GM19023 (cell line): ENCODE data around the gene PRKCE.

Experiments
- ATAC-seq: cut with Tn5 transposase; IDR thresholded peaks from one replicate; pipeline ENCODE4 v1.9.1; 2021; ENCODE audit warnings: mild to moderate bottlenecking, moderate library complexity; ENCODE audit not compliant: unreplicated experiment

Gene PRKCE

DNA sequence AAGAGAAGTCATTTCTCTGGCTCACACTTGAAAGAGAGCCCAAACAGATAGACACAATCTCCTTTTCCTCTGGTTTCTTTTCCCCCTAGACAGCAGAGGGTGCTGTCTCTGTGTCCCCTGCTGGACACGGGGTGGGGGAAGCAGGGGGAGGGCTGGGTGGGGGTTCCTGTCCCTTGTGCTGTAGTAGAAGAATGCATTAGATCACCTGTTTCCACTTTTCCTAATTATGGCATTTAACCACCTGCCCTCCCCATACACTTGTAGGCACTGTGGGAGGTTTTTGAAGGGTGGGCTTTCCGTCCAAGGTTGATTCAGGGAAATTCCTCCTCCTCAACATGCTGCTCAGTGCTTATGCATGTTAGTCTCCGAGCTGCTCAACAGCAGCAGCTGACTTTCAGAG is 439.5 kb downstream of the PRKCE start:
- ATAC-seq, result no peak

DNA sequence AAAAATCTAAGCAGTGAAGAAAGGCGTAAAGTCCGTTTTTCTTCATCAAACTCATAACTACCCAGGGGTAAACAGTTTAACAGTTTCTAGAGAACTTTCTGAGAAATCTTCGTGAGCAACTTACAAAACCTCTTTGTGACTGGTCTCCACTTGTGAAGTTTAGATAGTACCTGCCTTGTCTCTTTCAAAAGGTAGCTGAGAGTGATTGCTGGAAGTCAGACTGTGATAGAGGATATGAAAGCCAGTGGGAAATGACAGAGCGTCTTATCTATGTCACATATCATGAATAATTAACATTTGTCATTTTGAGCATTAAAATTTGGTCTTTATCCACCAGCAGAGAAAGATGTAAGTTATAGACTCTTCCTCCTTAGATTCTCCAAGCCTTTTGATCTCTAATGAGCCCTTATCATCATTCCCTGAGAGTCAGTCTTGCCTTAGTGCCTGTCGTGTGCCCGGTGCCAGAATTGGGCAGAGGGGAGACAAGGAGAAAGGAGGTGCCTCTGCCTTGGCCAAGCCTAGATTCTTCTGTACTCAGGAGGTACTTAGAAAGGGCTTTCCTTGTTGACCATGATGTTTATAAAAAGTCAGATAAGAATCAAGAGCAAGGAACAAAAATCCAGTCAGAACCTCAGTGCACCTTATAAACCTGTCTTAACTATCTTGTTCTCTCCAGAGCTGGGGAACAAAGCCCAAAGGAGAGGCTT is 440.6 kb downstream of the PRKCE start:
- ATAC-seq, result no peak

DNA sequence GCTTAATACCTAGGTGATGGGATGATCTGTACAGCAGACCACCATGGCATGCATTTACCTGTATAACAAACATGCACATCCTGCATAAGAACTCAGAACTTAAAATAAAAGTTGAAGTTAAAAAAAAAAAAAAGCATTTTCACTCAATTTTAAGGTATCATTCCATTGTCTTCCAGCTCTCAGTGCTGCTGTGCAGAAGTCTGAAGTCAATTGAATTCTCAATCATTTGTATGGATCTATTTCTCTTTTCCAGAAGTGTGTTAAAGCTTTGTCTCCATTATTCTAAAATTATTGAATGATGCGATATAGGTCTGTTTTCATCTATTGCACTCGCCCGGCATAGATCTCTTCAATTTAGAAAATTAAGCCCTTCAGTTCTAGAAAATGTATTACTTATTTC is 443.2 kb downstream of the PRKCE start:
- ATAC-seq, result no peak

DNA sequence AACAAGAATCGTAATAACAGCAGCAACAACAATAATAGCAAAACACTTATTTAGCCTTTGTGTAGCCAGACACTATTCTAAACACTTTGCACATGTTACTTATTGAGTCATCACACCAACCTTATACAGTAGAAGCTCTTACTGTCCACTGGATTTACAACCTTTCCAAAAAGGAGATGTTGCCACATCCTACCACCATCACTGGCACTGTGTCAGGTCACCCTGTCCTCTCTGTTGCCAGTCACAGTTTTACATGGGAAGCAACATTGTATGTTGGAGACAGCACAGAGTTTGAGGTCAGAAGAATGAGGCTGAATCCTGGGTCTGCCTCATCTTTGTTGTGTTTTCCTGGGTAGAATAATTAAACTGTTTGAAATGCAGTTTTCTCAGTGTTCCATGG is 444.4 kb downstream of the PRKCE start:
- ATAC-seq, result no peak

DNA sequence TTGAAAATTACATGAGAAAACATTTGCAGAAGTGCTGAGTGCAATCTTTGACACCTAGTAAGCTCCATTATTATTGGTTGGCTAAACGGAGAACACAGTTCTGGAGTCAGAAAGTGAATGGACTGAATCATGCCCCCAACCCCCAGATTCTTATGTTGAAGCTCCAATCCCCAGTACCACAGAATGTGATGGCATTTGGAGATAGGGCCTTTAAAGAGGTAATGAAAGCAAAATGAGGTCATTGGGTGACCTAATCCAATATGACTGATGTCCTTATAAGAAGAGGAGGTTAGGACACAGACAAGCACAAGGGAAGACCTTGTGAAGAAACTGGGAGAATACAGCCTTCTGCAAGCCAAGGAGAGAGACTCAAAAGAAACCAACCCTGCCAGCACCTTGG is 444.8 kb downstream of the PRKCE start:
- ATAC-seq, result no peak

DNA sequence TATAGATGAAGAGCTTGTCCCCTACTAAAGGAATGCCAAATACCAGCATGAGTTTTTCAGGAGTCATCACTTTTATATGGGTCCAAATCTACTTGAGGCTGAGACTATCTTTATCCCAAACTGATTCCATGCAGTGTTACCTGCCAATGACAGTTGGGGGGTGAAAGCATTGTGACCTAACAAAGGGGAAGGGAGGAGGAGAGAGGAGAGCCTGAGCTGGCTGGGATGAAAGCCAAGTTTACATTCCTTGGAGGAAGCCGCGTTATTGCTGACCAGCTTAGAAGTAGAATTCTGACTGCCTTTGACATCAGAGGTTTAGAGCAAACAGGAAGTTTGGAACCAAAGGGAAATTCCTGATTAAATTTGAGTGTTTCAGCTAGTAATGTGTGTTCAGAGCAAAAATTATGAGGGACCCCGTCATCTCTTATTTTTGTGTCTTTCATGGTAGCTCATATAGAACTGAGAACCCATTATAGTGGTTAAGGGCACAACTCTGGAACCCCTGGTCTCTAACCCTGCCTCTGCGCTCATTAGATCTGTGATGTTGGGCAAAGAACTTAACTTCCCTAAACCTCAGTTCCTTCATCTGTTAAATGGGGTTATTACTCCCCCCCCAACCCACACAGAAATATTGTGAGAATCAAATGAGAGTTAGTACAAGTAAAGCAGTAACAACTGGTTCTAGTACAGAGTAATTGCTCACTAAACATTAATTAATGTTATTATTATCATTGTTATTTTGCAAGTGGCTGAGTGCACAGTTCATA is 446.4 kb downstream of the PRKCE start:
- no peak for ATAC-seq

DNA sequence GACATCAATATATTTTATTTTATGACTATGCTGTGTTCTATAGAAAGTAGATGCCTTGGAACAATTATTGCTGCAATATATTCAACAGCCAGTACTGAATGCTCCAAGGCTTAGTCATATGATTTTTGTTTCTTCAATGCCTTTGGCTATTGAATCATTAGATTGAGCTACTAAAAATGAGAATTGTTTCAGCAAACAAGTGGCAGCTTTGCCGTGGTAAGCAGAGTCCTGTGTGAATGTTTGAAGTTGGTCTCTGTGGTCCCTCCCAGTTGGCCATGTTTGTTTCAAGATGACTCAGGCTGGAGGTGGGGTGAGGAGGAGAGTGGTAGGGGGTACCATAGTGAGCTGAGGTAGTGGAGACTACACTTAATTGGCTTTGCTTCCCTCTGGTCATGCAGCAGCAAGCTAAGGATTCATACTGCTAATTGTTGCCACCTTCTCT is 447.2 kb downstream of the PRKCE start:
- no peak for ATAC-seq

DNA sequence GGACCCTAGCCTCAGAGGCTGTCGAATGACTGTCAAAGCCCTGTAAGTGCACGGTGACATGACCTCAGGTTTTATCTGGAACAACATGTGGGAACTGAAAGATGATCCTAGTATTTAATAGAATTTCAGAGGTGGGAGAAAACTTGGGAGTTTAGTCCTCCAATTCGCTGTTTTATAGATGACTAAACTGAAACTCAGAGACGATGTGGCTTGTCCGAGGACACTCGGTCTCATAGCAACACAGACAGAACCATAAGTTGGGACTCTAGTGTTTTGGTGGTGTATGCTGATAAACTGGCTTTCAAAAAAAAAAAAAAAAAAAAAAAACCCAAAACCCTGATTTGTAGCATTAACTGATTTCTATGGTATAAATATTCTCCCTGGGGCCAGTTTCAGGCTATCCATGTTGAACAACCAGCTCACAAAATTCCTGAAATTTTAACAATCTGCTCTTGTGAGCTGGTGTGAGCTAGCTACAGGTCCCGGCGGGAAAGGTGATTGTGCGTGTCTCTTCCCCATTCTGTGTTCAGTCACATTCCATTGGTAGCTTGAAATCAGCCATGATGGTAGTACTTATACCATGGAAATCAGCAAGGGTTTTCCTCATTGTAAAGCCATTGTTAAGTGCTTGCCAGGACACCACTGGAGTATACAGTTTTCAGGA is 450.2 kb downstream of the PRKCE start:
- ATAC-seq, result no peak

DNA sequence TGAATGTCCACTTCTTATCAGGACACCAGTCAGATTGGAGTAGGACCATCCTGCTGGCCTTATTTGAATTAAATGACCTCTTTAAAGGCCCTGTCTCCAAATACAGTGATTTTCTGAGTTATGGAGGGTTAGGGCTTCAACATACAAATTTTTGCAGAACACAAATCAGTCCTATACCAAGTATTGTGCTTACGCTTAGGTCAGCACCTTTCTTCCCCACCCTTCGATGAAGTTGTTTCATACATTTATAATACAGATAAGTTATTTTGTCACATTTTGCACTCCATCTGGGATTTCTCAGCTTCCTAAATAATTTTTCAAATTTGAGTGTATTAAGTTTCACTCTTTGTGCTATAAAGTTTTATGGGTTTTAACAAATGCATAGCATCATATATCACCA is 455.2 kb downstream of the PRKCE start:
- no peak for ATAC-seq

DNA sequence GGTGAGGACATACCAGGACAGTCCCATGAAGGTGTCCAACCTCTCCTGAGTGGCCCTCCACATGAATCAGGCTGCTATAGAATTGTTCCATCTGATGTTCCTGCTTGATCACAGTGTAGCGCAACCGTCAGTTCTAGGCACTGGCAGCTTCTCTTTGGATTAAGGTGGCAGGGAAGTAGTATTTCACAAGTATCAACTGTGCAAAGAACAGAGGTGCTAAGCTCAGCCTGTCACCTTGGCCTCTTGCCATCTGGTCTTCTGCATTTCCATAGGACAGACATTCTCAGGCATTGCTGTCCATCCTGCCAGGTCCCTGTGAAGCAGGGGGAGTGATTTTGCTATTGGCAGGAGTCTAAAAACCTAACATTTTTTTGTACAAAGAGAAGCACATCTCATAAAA is 463.5 kb downstream of the PRKCE start:
- ATAC-seq, result no peak

DNA sequence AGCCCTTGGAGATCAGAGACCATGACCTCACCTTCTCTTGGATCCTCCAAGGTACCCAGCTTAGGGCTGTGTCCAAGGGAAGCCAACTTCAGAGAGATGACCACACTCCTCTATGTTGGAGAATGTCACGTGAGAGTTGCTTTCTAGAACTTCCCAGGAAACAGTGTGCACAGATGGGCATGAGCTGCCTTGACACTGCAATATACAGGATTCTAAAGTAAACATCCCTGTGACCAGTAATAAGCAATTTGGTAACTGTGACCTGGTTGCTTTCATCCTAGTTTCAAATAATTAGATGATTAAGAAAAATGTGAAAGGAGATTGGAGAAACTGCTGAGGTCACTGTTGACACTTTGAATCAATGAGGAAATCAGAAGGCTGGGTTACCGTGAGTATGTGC is 464.7 kb downstream of the PRKCE start:
- ATAC-seq, result no peak

DNA sequence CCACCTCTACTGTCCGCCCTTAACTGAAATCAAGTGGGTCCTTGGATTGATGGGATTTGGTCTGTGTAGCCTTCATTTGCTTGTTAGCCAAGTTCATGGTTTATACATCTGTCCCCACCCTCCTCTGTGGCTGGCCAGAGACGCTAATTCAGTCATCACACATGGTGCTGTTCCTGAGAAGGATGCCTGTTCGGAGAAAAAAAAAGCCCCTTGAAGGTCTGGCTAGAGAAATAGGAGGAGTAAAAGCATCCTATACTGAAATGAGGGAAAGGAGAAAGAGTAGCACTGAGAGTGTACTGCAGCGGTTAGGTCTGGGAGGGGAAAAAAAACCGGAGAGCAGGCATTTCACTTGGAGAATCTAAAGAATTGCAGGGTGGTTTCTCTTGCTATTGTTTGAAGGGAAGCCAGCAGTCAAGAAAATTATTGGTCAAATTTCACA is 465.1 kb downstream of the PRKCE start:
- ATAC-seq, result no peak

DNA sequence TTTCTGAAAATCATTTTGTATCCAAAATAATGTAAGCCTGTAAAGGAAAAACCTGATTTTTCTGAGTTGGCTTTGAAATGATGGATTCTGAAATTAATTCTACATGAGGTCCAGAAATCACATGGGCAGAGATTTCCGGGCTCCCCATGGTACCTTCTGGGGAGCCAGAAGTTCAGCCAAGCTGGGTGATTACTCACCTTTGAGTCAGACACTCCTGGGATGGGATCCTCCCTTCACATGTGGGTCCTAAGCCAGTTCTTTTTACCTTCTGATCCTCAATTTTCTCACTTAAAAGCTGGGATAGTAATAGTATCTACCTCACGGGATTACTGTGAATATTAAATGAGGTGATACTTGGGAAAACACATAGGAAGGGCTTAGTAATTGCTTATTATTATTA is 465.9 kb downstream of the PRKCE start:
- no peak for ATAC-seq

DNA sequence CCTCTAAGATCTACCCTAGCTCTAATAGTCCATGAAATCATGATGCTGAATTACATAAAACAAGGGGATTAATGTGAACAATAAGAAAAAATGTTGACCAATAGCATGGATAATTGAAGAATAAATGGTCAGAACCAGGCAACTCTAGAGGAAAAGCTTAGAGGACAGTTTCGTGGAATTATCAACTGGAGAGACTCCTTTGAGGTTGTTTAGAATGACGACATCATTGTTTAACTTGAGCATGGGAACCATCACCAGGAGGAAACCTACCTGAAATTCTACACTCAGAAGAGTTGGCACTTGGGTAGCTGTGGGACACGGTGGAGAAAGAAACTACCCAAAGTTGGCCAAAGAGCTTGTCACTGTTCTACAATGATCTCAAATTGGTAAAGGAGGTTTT is 466.5 kb downstream of the PRKCE start:
- ATAC-seq, result no peak

DNA sequence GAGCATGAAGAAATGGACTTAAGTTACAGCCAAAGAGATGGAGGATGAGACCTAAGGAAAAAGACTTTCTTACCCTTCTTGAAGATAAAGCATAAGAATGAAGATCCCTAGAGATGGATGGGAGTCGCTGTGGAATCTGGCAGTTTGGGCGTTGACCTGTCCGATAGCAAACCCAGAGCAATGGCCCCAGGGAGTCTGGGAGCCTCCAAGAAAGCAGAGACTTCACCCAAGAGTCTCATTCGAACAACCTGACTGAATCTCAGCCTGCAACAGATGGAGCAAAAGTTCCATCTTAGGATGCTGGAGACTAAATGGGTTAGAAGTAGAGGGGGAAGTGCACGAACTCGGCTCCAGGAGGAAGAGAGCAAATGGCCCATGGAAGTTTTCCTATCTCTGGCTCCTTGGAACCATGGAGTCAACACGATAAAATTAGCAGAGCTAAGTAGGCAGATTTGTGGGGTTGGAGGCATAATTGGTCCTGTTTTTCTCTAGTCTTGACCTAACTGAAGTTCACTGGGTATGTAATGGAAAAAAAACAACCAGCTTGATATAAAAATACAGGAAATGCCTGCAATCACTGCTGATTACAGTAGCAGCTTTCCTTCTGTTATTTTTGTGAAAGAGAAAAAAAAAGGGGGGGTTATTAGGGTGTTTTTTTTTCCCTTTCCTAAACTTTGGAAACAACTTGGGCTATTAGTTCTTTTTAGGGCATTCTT is 467.3 kb downstream of the PRKCE start:
- ATAC-seq, result no peak

DNA sequence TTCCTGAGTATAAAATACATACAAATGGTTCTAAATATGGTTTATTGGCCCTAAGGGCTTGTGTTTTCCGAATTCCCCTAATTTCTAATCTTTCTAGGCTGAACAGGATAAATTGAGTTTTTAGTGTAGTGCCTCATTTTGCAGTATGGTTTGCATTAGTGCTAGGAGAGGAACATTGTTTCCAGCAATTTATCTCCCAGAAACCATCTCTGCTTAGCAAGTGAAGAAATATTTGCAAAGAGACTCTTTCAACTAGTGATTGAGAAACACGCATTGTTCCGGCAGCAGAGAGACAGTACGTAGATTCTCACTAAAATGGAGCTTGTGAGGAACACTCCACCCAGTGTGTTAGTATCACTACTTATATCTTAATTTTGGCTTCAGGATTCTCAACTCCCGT is 468.0 kb downstream of the PRKCE start:
- ATAC-seq, result no peak

DNA sequence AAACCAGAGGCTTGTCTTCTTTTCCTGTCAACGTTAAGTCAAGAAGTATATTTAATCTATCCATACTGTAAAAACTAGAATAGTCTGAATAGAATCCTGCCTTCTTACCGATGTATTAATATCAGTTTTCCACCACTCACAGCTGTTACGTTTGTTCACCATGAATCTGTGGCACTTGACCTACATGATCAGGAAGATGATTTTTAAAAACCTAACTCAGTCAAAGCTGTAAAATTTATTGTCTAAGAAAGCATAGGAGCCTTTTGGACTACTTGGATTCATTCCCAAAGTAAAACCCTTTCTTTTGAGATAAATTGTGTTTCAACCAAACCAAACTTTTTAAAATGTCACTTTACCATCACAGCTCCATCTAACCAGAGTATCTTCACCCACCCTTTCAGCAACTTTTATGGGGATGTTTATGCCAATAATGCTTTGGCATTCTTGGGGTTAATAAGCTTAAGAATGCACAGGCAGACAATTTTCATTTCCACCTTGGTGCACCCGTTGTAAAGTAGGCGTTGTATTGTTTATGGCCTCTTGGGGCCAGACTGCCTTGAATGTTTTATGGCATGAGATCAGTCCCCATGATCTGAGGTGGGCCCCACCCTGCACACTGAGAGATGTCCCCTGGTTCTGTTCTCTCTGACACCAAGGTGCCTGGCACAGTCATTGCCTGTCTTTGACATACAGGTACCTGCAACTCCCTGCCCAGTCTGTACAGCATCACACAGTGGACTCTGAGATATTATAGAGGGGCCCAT is 469.5 kb downstream of the PRKCE start:
- no peak for ATAC-seq

DNA sequence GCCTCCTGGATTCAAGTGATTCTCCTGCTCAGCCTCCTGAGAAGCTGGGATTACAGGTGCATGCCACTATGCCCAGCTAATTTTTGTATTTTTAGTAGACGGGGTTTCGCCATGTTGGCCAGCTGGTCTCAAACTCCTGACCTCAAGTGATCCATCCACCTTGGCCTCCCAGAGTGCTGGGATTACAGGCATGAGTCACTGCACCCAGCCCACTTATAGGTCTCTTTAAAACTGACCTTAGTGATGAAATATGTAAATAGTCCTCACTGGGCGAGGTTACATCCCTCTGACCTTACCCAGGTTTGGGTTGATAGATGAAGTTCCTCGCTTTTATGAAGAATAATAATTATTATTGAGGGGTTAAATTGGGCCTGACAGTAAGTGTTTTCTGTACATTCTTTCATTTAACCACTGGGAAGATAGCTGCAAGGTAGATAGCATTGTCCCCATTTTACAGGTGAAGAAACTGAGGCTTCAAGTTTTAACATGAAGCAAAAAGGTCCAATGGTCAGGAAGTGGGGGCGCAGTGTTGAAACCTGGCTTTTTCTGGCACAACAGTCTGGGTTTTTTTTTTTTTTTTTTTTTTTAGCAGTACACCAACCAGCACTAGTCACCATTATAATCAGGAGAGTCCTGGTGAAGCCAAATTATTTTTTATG is 471.0 kb downstream of the PRKCE start:
- no peak for ATAC-seq

DNA sequence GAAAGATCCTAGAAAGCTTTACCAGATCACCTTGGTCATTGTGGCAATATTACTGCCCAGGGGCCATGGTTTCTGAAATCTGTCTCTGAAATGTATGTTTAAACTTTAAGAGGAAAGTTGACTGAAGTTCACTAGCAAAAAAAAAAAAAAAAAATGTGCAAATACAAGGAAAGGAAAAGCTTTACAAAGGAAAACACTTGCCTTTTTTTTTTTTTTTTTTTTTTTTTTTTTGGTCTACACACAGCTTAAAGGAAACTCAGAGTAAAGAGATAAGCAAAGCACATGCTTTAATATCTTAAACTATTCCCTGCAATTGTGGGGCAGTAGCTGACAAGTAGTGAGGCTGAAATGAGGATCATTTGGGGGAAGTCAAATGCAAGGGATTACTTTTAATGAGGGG is 471.5 kb downstream of the PRKCE start:
- no peak for ATAC-seq

DNA sequence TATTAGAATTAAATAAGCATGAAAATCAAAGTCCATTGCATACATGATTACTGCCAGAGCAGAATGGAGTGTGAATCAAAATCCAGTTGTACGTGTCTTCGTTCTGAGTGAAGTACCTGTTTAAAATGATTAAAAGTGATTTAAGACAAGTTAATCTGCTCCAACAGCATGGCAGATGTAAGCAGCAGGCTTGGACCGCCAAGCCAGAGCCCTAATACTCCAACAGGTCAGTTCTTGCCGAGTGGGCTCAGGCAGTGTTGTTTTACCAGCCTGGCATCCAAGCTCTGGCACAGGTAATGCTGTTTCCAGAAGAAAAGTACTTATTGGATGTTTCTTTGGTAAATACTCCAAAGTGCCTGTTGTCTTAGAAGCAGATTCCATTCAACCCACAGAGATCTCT is 474.3 kb downstream of the PRKCE start:
- ATAC-seq, result no peak
